Testis (tissue), 3 donors: ENCODE results near the gene GRIA1. TPM values are rescaled to one million over a fixed set of nuclear protein-coding genes. Genes with fewer than 3 reads are reported as not detected.

Source experiments
- DNase-seq: peaks from one replicate; pipeline ENCODE4 v3.0.0-alpha.2; 2019
- H3K27ac ChIP-seq, 2 donors: fragments of 200-600 bp; sonication (generic); one replicate each; pipeline ENCODE4 v1.5.1; 2019
- H3K27me3 ChIP-seq: fragments of 200-600 bp; sonication (generic); one replicate; pipeline ENCODE4 v1.5.1; 2019
- H3K36me3 ChIP-seq: fragments of 200-600 bp; sonication (generic); one replicate; pipeline ENCODE4 v1.5.1; 2017; ENCODE audit warnings: low read depth; ENCODE audit errors: missing control alignments
- H3K4me1 ChIP-seq: fragments of 200-600 bp; sonication (generic); one replicate; pipeline ENCODE4 v1.5.1; 2019
- H3K4me3 ChIP-seq, 2 donors: fragments of 200-600 bp; sonication (generic); one replicate each; pipeline ENCODE4 v1.5.1; 2017 to 2019
- H3K9me3 ChIP-seq: fragments of 200-600 bp; sonication (generic); one replicate; pipeline ENCODE4 v1.5.1; 2017
- POLR2A ChIP-seq: fragments of 450-650 bp; IDR thresholded peaks from one replicate; pipeline ENCODE4 v1.6.1; 2017; ENCODE audit warnings: antibody characterized with exemption, mild to moderate bottlenecking, moderate library complexity
- WGBS, 2 donors: methylation state at CpG; one replicate each; pipeline ENCODE4 v1.1.5; 2018; 5-methylcytosine and 5-hydroxymethylcytosine counted together
- intact Hi-C: fragments of 100-400 bp; cut with DNase I; formaldehyde crosslinking; loops from one replicate; pipeline ENCODE4 v1.15.1; 2023; ENCODE audit warnings: low total_unique reads
- polyA plus RNA-seq: library from polyadenylated mRNA; stranded (reverse); fragments of 350-450 nt; fragmentation: Illumina TruSeq; extraction: RNeasy Lipid Tissue Mini Kit (QIAGEN cat#74804); gene quantifications from one replicate; pipeline ENCODE4 v1.2.3, GENCODE V29; 2014; ENCODE audit warnings: low read depth, low replicate concordance; ENCODE audit not compliant: insufficient read depth
- total RNA-seq, 2 donors: library from RNA; depleted of rRNA; stranded (reverse); fragments of >200 nt; gene quantifications; one replicate each; pipeline ENCODE4 v1.2.3, GENCODE V29; 2016
- TF ChIP-seq, protein P1 (sequence below), 3 experiments: fragments of 450-650 bp in 2 of 3; fragments of 200-600 bp in 1 of 3; sonication (generic) in 1 of 3; IDR thresholded peaks; one replicate each; pipeline ENCODE4 v1.5.1; 2016 to 2019; ENCODE audit warnings: antibody characterized with exemption in 3 of 3, mild to moderate bottlenecking in 2 of 3, moderate library complexity in 1 of 3

The GRIA1 gene
- total and polyA plus RNA-seq, 3 donors from 2014 or later: 0.93 to 5.4 (median 3.5) TPM

DNA sequence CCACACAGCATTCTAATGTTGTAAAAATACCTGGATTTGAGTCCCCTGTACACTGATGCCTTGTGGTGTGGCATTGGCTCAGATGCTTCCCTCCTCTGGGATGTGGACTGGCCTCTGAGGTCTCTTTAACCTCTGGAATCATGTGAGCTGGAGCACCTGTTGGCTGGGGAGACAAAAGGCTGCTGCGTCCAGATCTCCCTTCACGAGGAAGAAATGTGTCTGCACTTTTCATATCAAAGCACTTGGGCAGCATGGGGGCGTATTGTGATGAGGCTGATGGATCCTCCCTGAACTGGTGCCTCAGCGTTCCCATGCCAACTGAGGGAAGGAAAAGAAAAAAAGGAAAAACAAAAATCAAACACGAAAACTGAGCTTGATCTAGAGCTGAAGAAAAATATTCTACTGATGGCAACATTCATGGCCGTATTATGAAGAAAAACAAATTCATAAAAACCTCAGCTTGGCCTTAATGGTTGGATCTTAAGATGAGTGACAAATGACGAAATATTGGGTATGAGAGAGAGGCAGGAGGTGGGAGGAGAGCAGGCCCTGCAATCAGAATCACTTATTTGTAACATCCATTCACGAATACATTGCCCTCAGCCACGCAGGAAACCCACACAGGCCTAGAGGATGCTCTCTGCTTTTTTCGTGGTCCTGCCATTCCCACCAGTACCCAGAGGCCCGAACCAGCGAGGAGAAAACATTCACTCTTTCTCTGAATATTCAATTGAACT is 26.2 kb downstream of the GRIA1 start:
- no peaks in the 10 kb centered on the region for H3K9me3 ChIP-seq
- intact Hi-C loops: no loop called here
- WGBS, 2 donors: 68 to 72% methylated on average over 12 of the region's 12 CpGs
- no peak overlapping the region for H3K27ac ChIP-seq
- H3K27me3 ChIP-seq: no peaks in the 10 kb centered on the region
- H3K4me3 ChIP-seq: no peak overlapping the region
- H3K36me3 ChIP-seq: no peaks in the 10 kb centered on the region
- TF ChIP-seq, protein P1, sequence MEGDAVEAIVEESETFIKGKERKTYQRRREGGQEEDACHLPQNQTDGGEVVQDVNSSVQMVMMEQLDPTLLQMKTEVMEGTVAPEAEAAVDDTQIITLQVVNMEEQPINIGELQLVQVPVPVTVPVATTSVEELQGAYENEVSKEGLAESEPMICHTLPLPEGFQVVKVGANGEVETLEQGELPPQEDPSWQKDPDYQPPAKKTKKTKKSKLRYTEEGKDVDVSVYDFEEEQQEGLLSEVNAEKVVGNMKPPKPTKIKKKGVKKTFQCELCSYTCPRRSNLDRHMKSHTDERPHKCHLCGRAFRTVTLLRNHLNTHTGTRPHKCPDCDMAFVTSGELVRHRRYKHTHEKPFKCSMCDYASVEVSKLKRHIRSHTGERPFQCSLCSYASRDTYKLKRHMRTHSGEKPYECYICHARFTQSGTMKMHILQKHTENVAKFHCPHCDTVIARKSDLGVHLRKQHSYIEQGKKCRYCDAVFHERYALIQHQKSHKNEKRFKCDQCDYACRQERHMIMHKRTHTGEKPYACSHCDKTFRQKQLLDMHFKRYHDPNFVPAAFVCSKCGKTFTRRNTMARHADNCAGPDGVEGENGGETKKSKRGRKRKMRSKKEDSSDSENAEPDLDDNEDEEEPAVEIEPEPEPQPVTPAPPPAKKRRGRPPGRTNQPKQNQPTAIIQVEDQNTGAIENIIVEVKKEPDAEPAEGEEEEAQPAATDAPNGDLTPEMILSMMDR (IDR thresholded peaks at IDR 0.05): no peak
- no peak for TF ChIP-seq POLR2A
- no peak for DNase-seq
- H3K4me1 ChIP-seq: no peaks in the 10 kb centered on the region

DNA sequence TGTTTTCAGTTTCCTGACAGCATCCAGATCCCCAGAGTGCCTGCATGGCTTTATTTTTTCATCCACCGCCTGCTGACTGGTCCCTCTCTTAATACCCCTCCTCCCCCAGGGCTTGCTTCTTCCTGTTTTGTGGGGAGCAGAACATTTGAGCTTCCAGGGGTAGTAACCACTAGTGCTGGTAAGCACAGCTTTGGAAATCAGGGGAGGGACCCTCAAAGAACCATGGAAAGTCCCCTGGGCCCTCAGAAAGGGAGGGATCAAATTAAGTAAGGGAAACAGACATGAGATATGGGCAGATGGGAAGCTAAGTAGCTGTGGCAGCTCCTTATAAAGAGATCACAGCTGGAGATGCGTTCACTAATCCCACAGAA is 26.8 kb downstream of the GRIA1 start:
- no peak for DNase-seq
- no peaks in the 10 kb centered on the region for H3K27me3 ChIP-seq
- H3K9me3 ChIP-seq: no peaks in the 10 kb centered on the region
- H3K36me3 ChIP-seq: no peaks in the 10 kb centered on the region
- H3K4me1 ChIP-seq: no peaks in the 10 kb centered on the region
- no peak overlapping the region for H3K4me3 ChIP-seq
- no peak for TF ChIP-seq POLR2A
- TF ChIP-seq, protein P1 (IDR thresholded peaks at IDR 0.05): no peak
- no peak overlapping the region for H3K27ac ChIP-seq
- intact Hi-C loops: no loop called here
- 67 to 84% methylated on average over 2 of the region's 2 CpGs for WGBS, 2 donors

DNA sequence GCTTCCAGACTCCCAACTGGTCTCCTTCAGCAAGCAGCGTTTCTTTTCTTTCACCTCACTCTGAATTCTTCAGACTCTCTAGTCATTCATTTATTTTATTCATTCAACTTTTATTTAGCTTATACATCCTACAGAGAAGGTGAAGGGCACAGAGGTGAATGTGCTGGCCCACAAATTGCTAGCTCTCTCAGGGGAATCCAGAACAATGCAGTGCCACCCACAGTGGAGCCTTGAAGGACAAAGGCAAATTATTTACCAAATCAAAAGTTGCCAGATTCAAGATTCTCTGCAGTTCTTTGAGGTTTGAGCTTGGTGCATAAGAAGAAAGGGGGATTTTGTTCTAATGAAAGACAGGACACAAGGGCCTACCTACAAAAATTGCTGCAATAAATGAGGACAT is 29.7 kb downstream of the GRIA1 start:
- no peak for TF ChIP-seq POLR2A
- TF ChIP-seq, protein P1 (IDR thresholded peaks at IDR 0.05): no peak
- WGBS, 2 donors: 88 to 91% methylated on average over 1 of the region's 1 CpG

DNA sequence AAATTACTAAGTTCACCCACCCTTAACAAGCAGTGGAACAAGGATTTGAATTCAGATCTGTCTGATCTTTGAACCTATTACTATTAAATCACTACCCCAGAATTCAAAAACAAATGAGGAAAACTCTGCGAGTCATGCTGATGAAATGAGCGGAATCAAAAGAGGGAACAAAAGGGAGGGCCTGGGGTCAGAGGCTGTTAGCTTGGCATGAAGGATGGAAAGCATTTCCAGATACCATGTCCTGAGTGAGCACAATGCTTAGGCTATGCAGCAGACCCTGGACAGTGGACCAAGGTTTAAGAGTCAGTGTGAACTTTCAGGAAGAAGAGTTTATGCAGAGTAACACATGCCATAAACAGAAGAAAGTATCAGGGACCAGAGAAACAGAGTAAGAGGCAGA is 30.5 kb downstream of the GRIA1 start:
- Histone ChIP-seq H3K27me3 (no peaks in the 10 kb centered on the region), H3K27ac (no peak overlapping the region), H3K9me3 (no peaks in the 10 kb centered on the region), H3K4me1 (no peaks in the 10 kb centered on the region), H3K36me3 (no peaks in the 10 kb centered on the region), H3K4me3 (no peak overlapping the region)
- intact Hi-C loops: no loop called here
- WGBS, 2 donors: 84 to 87% methylated on average over 2 of the region's 2 CpGs
- no peak for DNase-seq
- no peak for TF ChIP-seq POLR2A
- TF ChIP-seq, protein P1 (IDR thresholded peaks at IDR 0.05): no peak

More for the DNA sequence above, 29.7 kb downstream of the GRIA1 start:
- no peak overlapping the region for H3K4me3 ChIP-seq
- no peak overlapping the region for H3K27ac ChIP-seq
- intact Hi-C loops: no loop called here
- H3K9me3 ChIP-seq: no peaks in the 10 kb centered on the region
- no peaks in the 10 kb centered on the region for H3K36me3 ChIP-seq
- no peaks in the 10 kb centered on the region for H3K4me1 ChIP-seq
- DNase-seq: no peak
- H3K27me3 ChIP-seq: no peaks in the 10 kb centered on the region

DNA sequence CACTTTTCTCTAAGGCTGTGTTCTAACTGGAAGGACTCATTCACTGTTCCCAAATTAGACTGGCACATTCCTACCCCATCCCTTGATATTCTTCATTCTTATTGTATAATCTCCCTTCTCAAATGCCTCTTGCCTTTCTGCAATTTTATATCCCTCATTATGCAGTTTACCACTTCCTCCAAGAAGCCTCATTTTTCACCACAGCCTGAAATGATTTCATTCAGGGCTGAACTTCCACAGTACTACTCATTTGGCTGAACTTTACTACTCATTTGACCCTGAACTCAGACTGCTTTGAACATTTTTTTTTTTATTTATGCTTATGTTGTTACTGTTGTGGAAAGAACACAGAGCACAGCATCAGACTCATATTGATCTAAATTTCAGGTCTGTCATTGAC is 32.7 kb downstream of the GRIA1 start:
- intact Hi-C loops: no loop called here
- TF ChIP-seq, protein P1 (IDR thresholded peaks at IDR 0.05): no peak
- no peak for TF ChIP-seq POLR2A
- no peak overlapping the region for H3K27ac ChIP-seq
- H3K4me1 ChIP-seq: no peaks in the 10 kb centered on the region
- H3K4me3 ChIP-seq: no peak overlapping the region
- no peak for DNase-seq
- H3K36me3 ChIP-seq: no peaks in the 10 kb centered on the region
- H3K9me3 ChIP-seq: no peaks in the 10 kb centered on the region
- no peaks in the 10 kb centered on the region for H3K27me3 ChIP-seq
